H1 (cell line): ENCODE data around the gene VPS41. TPM values are rescaled to one million over a fixed set of nuclear protein-coding genes. Genes with fewer than 3 reads are reported as not detected.

ENCODE experiments used
- CTCF ChIA-PET: fragments of 300-600 bp; sonication (Branson Sonifier 250); formaldehyde crosslinking; loops from one replicate; lab custom pipeline; 2021; ENCODE audit not compliant: partially characterized antibody; lab: Charles Lee
- POLR2A ChIA-PET: fragments of 300-600 bp; sonication (Branson Sonifier 250); formaldehyde crosslinking; loops from one replicate; lab custom pipeline; 2021; ENCODE audit warnings: inconsistent platforms; ENCODE audit not compliant: partially characterized antibody; lab: Charles Lee
- DNase-seq, 2 experiments: peaks; one replicate each; pipeline versions ENCODE4 v3.0.0 to v3.0.0-alpha.2; 2010 to 2022; ENCODE audit warnings: low spot score in 2 of 2, low read depth in 1 of 2, mixed read lengths in 1 of 2
- FAIRE-seq: peaks from 2 replicates; lab custom pipeline; 2011; peaks lifted over from hg19 to GRCh38; lab: Jason Lieb, UNC
- H2AFZ ChIP-seq: 2 replicates; pipeline ENCODE4 v1.8.1; 2012; ENCODE audit warnings: low read length, inconsistent platforms
- H2AK5ac ChIP-seq: 2 replicates; pipeline ENCODE4 v1.6.1; 2013; ENCODE audit warnings: low read depth, low read length
- H2BK120ac ChIP-seq: replicated peaks from 2 replicates; pipeline ENCODE3; 2013; ENCODE audit warnings: low read depth, low read length, inconsistent platforms
- H2BK12ac ChIP-seq: 2 replicates; pipeline ENCODE4 v1.6.1; 2013; ENCODE audit warnings: low read depth, low read length
- H2BK15ac ChIP-seq: 2 replicates; pipeline ENCODE4 v1.6.1; 2013; ENCODE audit warnings: low read length
- H2BK20ac ChIP-seq: 2 replicates; pipeline ENCODE4 v1.6.1; 2013; ENCODE audit warnings: low read length
- H2BK5ac ChIP-seq: 2 replicates; pipeline ENCODE4 v1.6.1; 2013; ENCODE audit warnings: low read depth, low read length
- H3K14ac ChIP-seq: 2 replicates; pipeline ENCODE4 v1.6.1; 2013; ENCODE audit warnings: inconsistent platforms; ENCODE audit not compliant: insufficient read length
- H3K18ac ChIP-seq: 2 replicates; pipeline ENCODE4 v1.6.1; 2013; ENCODE audit warnings: low read length; ENCODE audit errors: extremely low read depth
- H3K23ac ChIP-seq: 2 replicates; pipeline ENCODE4 v1.6.1; 2013; ENCODE audit warnings: inconsistent platforms; ENCODE audit not compliant: insufficient read length
- H3K23me2 ChIP-seq: 2 replicates; pipeline ENCODE4 v1.6.1; 2013; ENCODE audit warnings: low read depth, low read length
- H3K27ac ChIP-seq: 2 replicates; pipeline ENCODE4 v1.6.1; 2011; ENCODE audit warnings: low read depth, low read length, inconsistent platforms
- H3K27me3 ChIP-seq, 4 experiments: replicated peaks in 1 of 4; 1 replicate in 1 of 4; 2 replicates in 3 of 4; pipeline versions ENCODE4 v1.6.1 to v1.8.1; 2011 to 2013; ENCODE audit warnings: low read length in 3 of 4, mild to moderate bottlenecking in 3 of 4, inconsistent platforms in 2 of 4, mixed read lengths in 2 of 4, moderate library complexity in 1 of 4; ENCODE audit not compliant: control insufficient read depth in 3 of 4, insufficient read depth in 3 of 4; ENCODE audit errors: extremely low read depth in 1 of 4
- H3K36me3 ChIP-seq, 4 experiments: 2 replicates each; pipeline versions ENCODE4 v1.6.1 to v1.8.1; 2011 to 2013; ENCODE audit warnings: mild to moderate bottlenecking in 4 of 4, low read length in 3 of 4, moderate library complexity in 2 of 4, control low read depth in 1 of 4, inconsistent platforms in 1 of 4; ENCODE audit not compliant: insufficient read depth in 4 of 4, control insufficient read depth in 2 of 4
- H3K4ac ChIP-seq: replicated peaks from 2 replicates; pipeline ENCODE3; 2013; ENCODE audit warnings: low read length, low read depth, mixed read lengths, inconsistent platforms; ENCODE audit not compliant: insufficient read length
- H3K4me1 ChIP-seq, 4 experiments: replicated peaks in 1 of 4; 1 replicate in 1 of 4; 2 replicates in 3 of 4; pipeline versions ENCODE4 v1.6.1 to v1.8.1; 2011 to 2013; ENCODE audit warnings: low read length in 3 of 4, inconsistent platforms in 2 of 4, mixed read lengths in 1 of 4; ENCODE audit not compliant: insufficient read depth in 4 of 4, control insufficient read depth in 3 of 4
- H3K4me2 ChIP-seq, 2 experiments: 2 replicates each; pipeline versions ENCODE4 v1.6.1 to v1.8.1; 2011 to 2013; ENCODE audit warnings: low read depth in 2 of 2, low read length in 2 of 2, control low read depth in 1 of 2, inconsistent platforms in 1 of 2, mild to moderate bottlenecking in 1 of 2; ENCODE audit not compliant: insufficient read depth in 1 of 2
- H3K4me3 ChIP-seq, 4 experiments: fragments of 200-600, 300-600 bp in 1 of 4; sonication (generic), shearing (Covaris generic), sonication (Bioruptor Twin) in 1 of 4; 2 replicates each; pipeline versions ENCODE4 v1.5.1 to v1.8.1; 2011 to 2016; ENCODE audit warnings: low read length in 4 of 4, low read depth in 3 of 4, control low read depth in 2 of 4, inconsistent platforms in 2 of 4, mild to moderate bottlenecking in 2 of 4, mixed read lengths in 1 of 4, moderate library complexity in 1 of 4; ENCODE audit not compliant: insufficient read depth in 2 of 4; ENCODE audit errors: extremely low read depth in 1 of 4
- H3K56ac ChIP-seq: replicated peaks from 2 replicates; pipeline ENCODE3; 2013; ENCODE audit warnings: low read depth, mild to moderate bottlenecking, mixed read lengths, low read length, inconsistent platforms; ENCODE audit not compliant: insufficient read length
- H3K79me1 ChIP-seq: 2 replicates; pipeline ENCODE4 v1.6.1; 2013; ENCODE audit warnings: low read depth, low read length, control low read depth
- H3K79me2 ChIP-seq, 2 experiments: 2 replicates each; pipeline versions ENCODE4 v1.6.1 to v1.8.1; 2012 to 2013; ENCODE audit warnings: low read length in 2 of 2, mild to moderate bottlenecking in 2 of 2, inconsistent platforms in 1 of 2; ENCODE audit not compliant: insufficient read depth in 2 of 2, control insufficient read depth in 1 of 2
- H3K9ac ChIP-seq, 4 experiments: replicated peaks in 1 of 4; 1 replicate in 1 of 4; 2 replicates in 3 of 4; pipeline versions ENCODE4 v1.6.1 to v1.8.1; 2011 to 2013; ENCODE audit warnings: low read depth in 3 of 4, low read length in 3 of 4, control low read depth in 2 of 4, mild to moderate bottlenecking in 2 of 4, moderate library complexity in 2 of 4, inconsistent platforms in 1 of 4; ENCODE audit errors: extremely low read depth in 1 of 4
- H3K9me3 ChIP-seq, 2 experiments: 2 replicates each; pipeline versions ENCODE4 v1.6.1 to v1.8.1; 2012 to 2013; ENCODE audit warnings: mild to moderate bottlenecking in 2 of 2, moderate library complexity in 2 of 2, control low read depth in 1 of 2, inconsistent platforms in 1 of 2, low read depth in 1 of 2, low read length in 1 of 2, mixed read lengths in 1 of 2; ENCODE audit not compliant: insufficient read depth in 2 of 2
- H4K20me1 ChIP-seq, 2 experiments: replicated peaks in 1 of 2; 2 replicates each; pipeline versions ENCODE3 to v1.8.1; 2011 to 2013; ENCODE audit warnings: inconsistent platforms in 2 of 2, low read length in 2 of 2, mild to moderate bottlenecking in 1 of 2; ENCODE audit not compliant: insufficient read depth in 2 of 2, control insufficient read depth in 1 of 2
- H4K5ac ChIP-seq: 2 replicates; pipeline ENCODE4 v1.6.1; 2013; ENCODE audit warnings: low read length, low read depth, mixed read lengths, inconsistent platforms; ENCODE audit not compliant: insufficient read length
- H4K8ac ChIP-seq: 2 replicates; pipeline ENCODE4 v1.8.0; 2013; ENCODE audit warnings: mild to moderate bottlenecking, moderate library complexity, low read length, inconsistent platforms; ENCODE audit not compliant: insufficient read depth; ENCODE audit errors: extremely low read depth
- H4K91ac ChIP-seq: replicated peaks from 2 replicates; pipeline ENCODE3; 2013; ENCODE audit warnings: low read length, mixed read lengths, inconsistent platforms; ENCODE audit not compliant: insufficient read length
- ASH2L ChIP-seq: fragments of 200-600, 300-600 bp; sonication (generic); IDR thresholded peaks from one replicate; pipeline ENCODE4 v1.7.1; 2017; ENCODE audit warnings: low read length
- BCL11A ChIP-seq, 2 experiments: IDR thresholded peaks; one replicate each; pipeline ENCODE4 v1.6.1; 2011; ENCODE audit warnings: low read depth in 2 of 2, low read length in 2 of 2, mild to moderate bottlenecking in 2 of 2
- CHD1 ChIP-seq: IDR thresholded peaks from 2 replicates; pipeline ENCODE4 v1.6.1; 2012; ENCODE audit warnings: low read depth, low read length, improper control_type of control experiment
- CREB1 ChIP-seq: IDR thresholded peaks from 2 replicates; pipeline ENCODE4 v1.6.1; 2012; ENCODE audit warnings: inconsistent platforms
- KDM4A ChIP-seq: IDR thresholded peaks from one replicate; pipeline ENCODE4 v1.7.1; 2012; ENCODE audit warnings: low read depth, mild to moderate bottlenecking, moderate library complexity, low read length, inconsistent platforms; ENCODE audit not compliant: severe bottlenecking
- PHF8 ChIP-seq: fragments of 200-600 bp; sonication (generic); conservative IDR thresholded peaks from 2 replicates; pipeline ENCODE4 v1.7.1; 2012; ENCODE audit warnings: low read depth, mild to moderate bottlenecking, inconsistent platforms, low read length, moderate library complexity
- POLR2AphosphoS5 ChIP-seq: IDR thresholded peaks from 2 replicates; pipeline ENCODE4 v1.6.1; 2011; ENCODE audit warnings: low read depth, low read length
- RBBP5 ChIP-seq: IDR thresholded peaks from 2 replicates; pipeline ENCODE4 v1.7.1; 2012; ENCODE audit warnings: low read depth, mild to moderate bottlenecking, inconsistent platforms, low read length, moderate library complexity, borderline replicate concordance
- RXRA ChIP-seq: IDR thresholded peaks from 2 replicates; pipeline ENCODE4 v1.6.1; 2011; ENCODE audit warnings: low read depth, mild to moderate bottlenecking, low read length, moderate library complexity; ENCODE audit not compliant: insufficient read depth
- SP1 ChIP-seq: IDR thresholded peaks from 2 replicates; pipeline ENCODE4 v1.6.1; 2011; ENCODE audit warnings: low read depth, low read length
- TAF1 ChIP-seq: IDR thresholded peaks from 2 replicates; pipeline ENCODE4 v1.6.1; 2011; ENCODE audit warnings: mild to moderate bottlenecking, low read depth, low read length
- TAF7 ChIP-seq: optimal IDR thresholded peaks from 2 replicates; pipeline ENCODE3; 2011; ENCODE audit warnings: low read depth, mild to moderate bottlenecking, inconsistent platforms, low read length, moderate library complexity, borderline replicate concordance
- TCF12 ChIP-seq: IDR thresholded peaks from 2 replicates; pipeline ENCODE4 v1.6.1; 2011; ENCODE audit warnings: low read depth, mild to moderate bottlenecking, low read length
- TEAD4 ChIP-seq: IDR thresholded peaks from 2 replicates; pipeline ENCODE4 v1.6.1; 2012; ENCODE audit warnings: low read depth, low read length, inconsistent platforms, mixed read lengths
- polyA plus RNA-seq, 7 experiments: library from polyadenylated mRNA; depleted of rRNA in 3 of 7; stranded (reverse) in 5 of 7; unstranded in 2 of 7; fragments of >200 nt in 5 of 7; fragments of 200-250 nt in 2 of 7; gene quantifications; 1 replicate in 5 of 7; 2 replicates in 1 of 7; 4 replicates in 1 of 7; pipeline versions ENCODE4 v1.2.1 to v1.2.3, GENCODE V29; 2011 to 2013; ENCODE audit warnings: missing spikeins in 2 of 7, mixed read lengths in 2 of 7
- total RNA-seq: library from RNA; stranded (reverse); fragmentation: NEBNext Ultra II Directional; extraction: Animal tissue kit (Norgen Biotek cat#: 25700); gene quantifications from 2 replicates; pipeline ENCODE4 v1.2.1, GENCODE V29; 2021

Gene VPS41
- total and polyA plus RNA-seq, 2 of the 8 experiments (the other 6 are each of a cell fraction or from before 2014, with no cell fraction given): 10.7 to 63.3 TPM

DNA sequence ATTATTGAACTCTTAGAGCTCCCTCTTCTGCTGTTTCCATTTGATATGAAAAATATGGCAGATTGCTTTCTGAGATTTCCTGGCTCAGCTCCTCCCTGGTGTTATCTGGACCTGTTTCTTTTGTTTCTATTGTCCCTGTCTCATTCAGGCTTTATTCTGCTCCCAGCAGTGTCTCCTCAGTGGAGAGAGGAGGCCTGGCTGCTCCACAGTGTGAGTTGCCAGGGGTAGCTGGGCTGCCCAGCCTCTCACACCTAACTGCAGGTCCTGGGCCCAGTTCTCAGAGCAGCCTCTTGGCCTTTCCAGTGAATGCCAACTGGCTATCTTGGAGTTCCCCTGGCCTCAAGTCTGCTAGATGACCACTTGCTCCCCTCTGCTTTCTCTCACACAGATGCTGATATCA lies 127.0 kb downstream of the VPS41 start:
- H3K79me2 ChIP-seq: no peaks in the 10 kb centered on the region
- H3K23ac ChIP-seq: no peak overlapping the region
- no peak overlapping the region for H4K8ac ChIP-seq
- 0 out of 2 replicates have a peak overlapping the region, but pooled peaks have one; percentile 34 for H2AK5ac ChIP-seq
- H4K91ac ChIP-seq: no peak overlapping the region
- no peak overlapping the region for H2BK120ac ChIP-seq
- no peak overlapping the region for H3K4me3 ChIP-seq
- ChIA-PET CTCF (interaction anchor here (0.7 to 1.0 kb wide), 4 partner anchors 12 to 151 kb away, joined by 3 read pairs; partner anchors contain the start of gene AMPH), POLR2A (no interaction called here)
- H3K14ac ChIP-seq: no peak overlapping the region
- H4K20me1 ChIP-seq: no peaks in the 10 kb centered on the region
- H3K4me1 ChIP-seq: peaks cover 3 to 7% (median 4%) of the 10 kb centered on the region in 4 experiments; a peak in 5 of 7 replicates
- H3K4ac ChIP-seq: no peak overlapping the region
- H3K18ac ChIP-seq: peak overlapping the region; percentile 62
- DNase-seq (peak in 1 of 2 experiments; percentile 10), FAIRE-seq (peak; percentile 85)
- H4K5ac ChIP-seq: no peak overlapping the region
- peak overlapping the region; percentile 62; the same call in 1 of the 2 replicates for H2BK5ac ChIP-seq
- H3K79me1 ChIP-seq: no peaks in the 10 kb centered on the region
- no peak overlapping the region for H2BK20ac ChIP-seq
- no peaks in the 10 kb centered on the region for H3K27me3 ChIP-seq
- peak overlapping the region; percentile 2 to 34; a peak in 2 of 4 replicates for H3K4me2 ChIP-seq
- no peaks in the 10 kb centered on the region for H3K23me2 ChIP-seq
- no peak overlapping the region for H2BK15ac ChIP-seq
- no peak overlapping the region for H3K56ac ChIP-seq
- no peak overlapping the region; a peak in 1 of 7 replicates for H3K9ac ChIP-seq
- no peaks in the 10 kb centered on the region for H3K9me3 ChIP-seq
- H3K36me3 ChIP-seq: no peaks in the 10 kb centered on the region
- no peak overlapping the region for H3K27ac ChIP-seq
- no peak overlapping the region for H2AFZ ChIP-seq
- no peak overlapping the region for H2BK12ac ChIP-seq
- TF ChIP-seq RXRA: no peak
- TF ChIP-seq TCF12: no peak
- no peak for TF ChIP-seq BCL11A (IDR thresholded peaks at IDR 0.05; ENCODE audit: low read depth in 2 of 2, low read length in 2 of 2)
- no peak for TF ChIP-seq CREB1
- no peak for TF ChIP-seq TAF7
- TF ChIP-seq POLR2AphosphoS5: no peak
- TF ChIP-seq SP1: no peak
- no peak for TF ChIP-seq ASH2L
- no peak for TF ChIP-seq PHF8
- TF ChIP-seq TAF1: no peak
- TF ChIP-seq TEAD4: no peak
- TF ChIP-seq CHD1: no peak
- no peak for TF ChIP-seq RBBP5
- TF ChIP-seq KDM4A: no peak
